CMK (cell line): ENCODE measurements around the gene MTA3.
"Not testable (repeated sequence)": the region's sequence is repeated elsewhere in the genome, so short reads cannot be mapped to it uniquely, and the experiment has no call there.

Experiments used
- DNase-seq: peaks from one replicate; pipeline ENCODE4 v3.0.0-alpha.2; 2010; ENCODE audit warnings: low read depth

The MTA3 gene

GRCh38 chr2:42613281-42614064, 45.0 kb downstream of the MTA3 start:
- DNase-seq = no peak

- DNase-seq = no peak
These were observed 46.4 kb downstream of the MTA3 start for GRCh38 chr2:42614838-42615237.

GRCh38 chr2:42618116-42618515, 49.7 kb downstream of the MTA3 start:
- no peak for DNase-seq

GRCh38 chr2:42618972-42619371, 50.5 kb downstream of the MTA3 start:
- DNase-seq = no peak

- DNase-seq = not testable (repeated sequence)
These were observed 53.2 kb downstream of the MTA3 start for GRCh38 chr2:42621626-42622025.

GRCh38 chr2:42622943-42623676, 54.7 kb downstream of the MTA3 start:
- DNase-seq = no peak

- DNase-seq = no peak
These were observed 55.6 kb downstream of the MTA3 start for GRCh38 chr2:42624047-42624446.

GRCh38 chr2:42628024-42628423, 59.6 kb downstream of the MTA3 start:
- not testable (repeated sequence) for DNase-seq

- DNase-seq = no peak
These were observed 68.5 kb downstream of the MTA3 start for GRCh38 chr2:42636934-42637333.

- no peak for DNase-seq
These were observed 69.8 kb downstream of the MTA3 start for GRCh38 chr2:42638080-42638784.

- DNase-seq = no peak
These were observed 71.1 kb downstream of the MTA3 start for GRCh38 chr2:42639340-42640077.

- no peak for DNase-seq
These were observed 71.8 kb downstream of the MTA3 start for GRCh38 chr2:42640261-42640660.

GRCh38 chr2:42642371-42642770, 73.9 kb downstream of the MTA3 start:
- DNase-seq = not testable (repeated sequence)

- no peak for DNase-seq
These were observed 77.1 kb downstream of the MTA3 start for GRCh38 chr2:42645551-42645950.

- no peak for DNase-seq
These were observed 80.4 kb downstream of the MTA3 start for GRCh38 chr2:42648796-42649195.

GRCh38 chr2:42651057-42651456, 82.6 kb downstream of the MTA3 start:
- no peak for DNase-seq

GRCh38 chr2:42652086-42652485, 83.7 kb downstream of the MTA3 start:
- DNase-seq = no peak

- DNase-seq = no peak
These were observed 84.6 kb downstream of the MTA3 start for GRCh38 chr2:42653039-42653438.

GRCh38 chr2:42653908-42654445, 85.5 kb downstream of the MTA3 start:
- no peak for DNase-seq

GRCh38 chr2:42658306-42658705, 89.9 kb downstream of the MTA3 start:
- DNase-seq = no peak

GRCh38 chr2:42659609-42660008, 91.2 kb downstream of the MTA3 start:
- DNase-seq = no peak
